ENCODE measurements around the gene LRRK2. TPM values are rescaled to one million over a fixed set of nuclear protein-coding genes. Genes with fewer than 3 reads are reported as not detected.

The LRRK2 gene
- total and polyA plus RNA-seq, 10 of the 15 experiments (the other 5 are each of a cell fraction or from before 2014, with no cell fraction given), result 0.80 to 32.6 (median 1.4) TPM

- in situ Hi-C loops (cut with MboI), result no loop called here
- DNase-seq (ENCODE audit: low read depth, low spot score), result no peak
- Histone ChIP-seq H3K9ac (ENCODE audit: control insufficient read depth, insufficient read depth, low read length) (no peak overlapping the region), H3K4me1 (ENCODE audit: control insufficient read depth, insufficient read depth, low read length) (peaks cover under 1% of the 10 kb centered on the region; the same call in 1 of the 2 replicates), H2AFZ (ENCODE audit: control insufficient read depth, low read depth, low read length) (no peak overlapping the region), H3K27me3 (replicated peaks in 1 of 2; ENCODE audit: control insufficient read depth in 2 of 2, insufficient read depth in 2 of 2, low read length in 1 of 2) (no peaks in the 10 kb centered on the region), H4K20me1 (ENCODE audit: control insufficient read depth, insufficient read depth) (no peaks in the 10 kb centered on the region), H3K4me3 (no peak overlapping the region), H3K4me2 (ENCODE audit: control insufficient read depth, insufficient read depth) (no peak overlapping the region), H3K36me3 (ENCODE audit: control insufficient read depth in 2 of 2, insufficient read depth in 2 of 2, low read length in 1 of 2) (no peaks in the 10 kb centered on the region; a peak in 1 of 4 replicates), H3K79me2 (ENCODE audit: control insufficient read depth, insufficient read depth, low read length) (no peaks in the 10 kb centered on the region), H3K9me3 (replicated peaks; ENCODE audit: control insufficient read depth, insufficient read depth, low read length) (no peaks in the 10 kb centered on the region; the same call in 2 of the 3 replicates), H3K27ac (ENCODE audit: control insufficient read depth, insufficient read depth) (no peak overlapping the region)
- no TSS peak for BruUV-seq (replicated peaks)
- no peak for ATAC-seq
- 0% methylated on average over 1 of the region's 1 CpG for WGBS (ENCODE audit: insufficient coverage, insufficient replicate concordance, low lambda C conversion rate, missing lambda C conversion rate)
- TF ChIP-seq ZNF384 (IDR thresholded peaks at IDR 0.05; ENCODE audit: borderline replicate concordance, low read depth, low read length), result no peak
- no peak for TF ChIP-seq NFIC (IDR thresholded peaks at IDR 0.05; ENCODE audit: low read depth, low read length)
- TF ChIP-seq ETV6 (conservative IDR thresholded peaks at IDR 0.05 in 1 of 2, IDR thresholded peaks at IDR 0.05 in 1 of 2; ENCODE audit: borderline replicate concordance in 1 of 2, low read depth in 1 of 2), result no peak
- RAD21 ChIA-PET (ENCODE audit: unreplicated experiment), result interaction anchor here (1.0 to 1.1 kb wide), 2 partner anchors 16 to 243 kb away, joined by 3 read pairs; no protein-coding TSS in a partner anchor
- POLR2A ChIA-PET, result no interaction called here
- SMC1A ChIA-PET (ENCODE audit: uncharacterized antibody, unreplicated experiment), result interaction anchor here (0.7 to 1.8 kb wide), 7 partner anchors 10 to 395 kb away, joined by 3 to 7 read pairs (median 3); no protein-coding TSS in a partner anchor
- CTCF ChIA-PET, result interaction anchor here (1.6 kb wide), 1 partner anchor 146 kb away, joined by 3 read pairs; no protein-coding TSS in a partner anchor
- FAIRE-seq, result no peak
- intact Hi-C loops (cut with micrococcal nuclease; ENCODE audit: unreplicated experiment), result no loop called here
These were observed 29.1 kb downstream of the LRRK2 start for GRCh38 chr12:40253936-40254335.

GRCh38 chr12:40254455-40255085 lies 29.8 kb downstream of the LRRK2 start:
- ChIA-PET CTCF (interaction anchor here (1.5 kb wide), 1 partner anchor 14 kb away, joined by 3 read pairs; no protein-coding TSS in a partner anchor), SMC1A (ENCODE audit: uncharacterized antibody, unreplicated experiment) (interaction anchor here (0.7 to 1.8 kb wide), 7 partner anchors 9 to 394 kb away, joined by 3 to 7 read pairs (median 3); no protein-coding TSS in a partner anchor), RAD21 (ENCODE audit: unreplicated experiment) (no interaction called here), POLR2A (interaction anchor here (1.8 kb wide), 1 partner anchor 25 kb away, joined by 4 read pairs; no protein-coding TSS in a partner anchor)
- ATAC-seq (no peak), FAIRE-seq (no peak), DNase-seq (ENCODE audit: low read depth, low spot score) (no peak)
- H3K27ac ChIP-seq (ENCODE audit: control insufficient read depth, insufficient read depth), result no peak overlapping the region
- H3K4me1 ChIP-seq (ENCODE audit: control insufficient read depth, insufficient read depth, low read length), result no peaks in the 10 kb centered on the region
- BruUV-seq (replicated peaks), result no TSS peak
- H3K4me3 ChIP-seq, result no peak overlapping the region
- H3K4me2 ChIP-seq (ENCODE audit: control insufficient read depth, insufficient read depth), result no peak overlapping the region
- intact Hi-C loops (cut with micrococcal nuclease; ENCODE audit: unreplicated experiment) (no loop called here), in situ Hi-C loops (cut with MboI) (no loop called here)
- no peak overlapping the region for H3K9ac ChIP-seq (ENCODE audit: control insufficient read depth, insufficient read depth, low read length)
- H3K27me3 ChIP-seq (replicated peaks in 1 of 2; ENCODE audit: control insufficient read depth in 2 of 2, insufficient read depth in 2 of 2, low read length in 1 of 2), result no peaks in the 10 kb centered on the region
- H3K9me3 ChIP-seq (replicated peaks; ENCODE audit: control insufficient read depth, insufficient read depth, low read length), result no peaks in the 10 kb centered on the region; the same call in 2 of the 3 replicates
- H3K79me2 ChIP-seq (ENCODE audit: control insufficient read depth, insufficient read depth, low read length), result no peaks in the 10 kb centered on the region
- H2AFZ ChIP-seq (ENCODE audit: control insufficient read depth, low read depth, low read length), result no peak overlapping the region
- 68% methylated on average over 4 of the region's 5 CpGs for WGBS (ENCODE audit: insufficient coverage, insufficient replicate concordance, low lambda C conversion rate, missing lambda C conversion rate)
- H4K20me1 ChIP-seq (ENCODE audit: control insufficient read depth, insufficient read depth), result no peaks in the 10 kb centered on the region
- no peaks in the 10 kb centered on the region; a peak in 1 of 4 replicates for H3K36me3 ChIP-seq (ENCODE audit: control insufficient read depth in 2 of 2, insufficient read depth in 2 of 2, low read length in 1 of 2)
- TF ChIP-seq SREBF1 (IDR thresholded peaks at IDR 0.05; ENCODE audit: low read length), result no peak
- TF ChIP-seq TCF12 (IDR thresholded peaks at IDR 0.05; ENCODE audit: low read depth, low read length), result no peak
- TF ChIP-seq ZZZ3 (IDR thresholded peaks at IDR 0.05; ENCODE audit: control insufficient read depth, insufficient read length, low read depth), result no peak
- no peak for TF ChIP-seq ZNF384 (IDR thresholded peaks at IDR 0.05; ENCODE audit: borderline replicate concordance, low read depth, low read length)
- TF ChIP-seq MYC (IDR thresholded peaks at IDR 0.05; ENCODE audit: insufficient read depth, insufficient read length, insufficient replicate concordance, low read length, severe bottlenecking), result no peak
- TF ChIP-seq CEBPZ (IDR thresholded peaks at IDR 0.05; ENCODE audit: low read depth, low read length), result no peak
- no peak for TF ChIP-seq BACH1 (IDR thresholded peaks at IDR 0.05; ENCODE audit: borderline replicate concordance)
- TF ChIP-seq NRF1 (conservative IDR thresholded peaks at IDR 0.05; ENCODE audit: low read depth, low read length), result no peak
